Fibroblast of villous mesenchyme (primary cell): ENCODE results near the gene KCNQ1. TPM values are rescaled to one million over a fixed set of nuclear protein-coding genes. Genes with fewer than 3 reads are reported as not detected.

ENCODE experiments used
- DNase-seq: peaks from one replicate; pipeline ENCODE4 v3.0.0-alpha.2; 2010; ENCODE audit warnings: low read depth
- H3K4me3 ChIP-seq: 2 replicates; pipeline ENCODE4 v1.5.1; 2011; ENCODE audit warnings: low read depth, mild to moderate bottlenecking, low read length
- CTCF ChIP-seq: IDR thresholded peaks from 2 replicates; pipeline ENCODE4 v1.5.1; 2012; ENCODE audit warnings: low read depth, mild to moderate bottlenecking, low read length; ENCODE audit not compliant: insufficient read depth
- total RNA-seq: library from RNA; depleted of rRNA; stranded (reverse); fragments of >200 nt; gene quantifications from 2 replicates; pipeline ENCODE4 v1.2.3, GENCODE V29; 2012

The KCNQ1 gene
- total RNA-seq, 1 donor, result not detected

GRCh38 chr11:2549491-2549875 is 104.7 kb downstream of the KCNQ1 start:
- TF ChIP-seq CTCF, result no peak
- DNase-seq, result no peak
- no peak overlapping the region for H3K4me3 ChIP-seq

GRCh38 chr11:2549876-2550605 is 105.2 kb downstream of the KCNQ1 start:
- no peak for TF ChIP-seq CTCF
- no peak for DNase-seq
- no peak overlapping the region for H3K4me3 ChIP-seq

- no peak for TF ChIP-seq CTCF
- DNase-seq, result no peak
- no peak overlapping the region for H3K4me3 ChIP-seq
Measured at GRCh38 chr11:2550606-2550970, 105.8 kb downstream of the KCNQ1 start.

GRCh38 chr11:2551131-2551530 is 106.3 kb downstream of the KCNQ1 start:
- TF ChIP-seq CTCF, result no peak
- peak; percentile 9 for DNase-seq
- H3K4me3 ChIP-seq, result no peak overlapping the region

DNA sequence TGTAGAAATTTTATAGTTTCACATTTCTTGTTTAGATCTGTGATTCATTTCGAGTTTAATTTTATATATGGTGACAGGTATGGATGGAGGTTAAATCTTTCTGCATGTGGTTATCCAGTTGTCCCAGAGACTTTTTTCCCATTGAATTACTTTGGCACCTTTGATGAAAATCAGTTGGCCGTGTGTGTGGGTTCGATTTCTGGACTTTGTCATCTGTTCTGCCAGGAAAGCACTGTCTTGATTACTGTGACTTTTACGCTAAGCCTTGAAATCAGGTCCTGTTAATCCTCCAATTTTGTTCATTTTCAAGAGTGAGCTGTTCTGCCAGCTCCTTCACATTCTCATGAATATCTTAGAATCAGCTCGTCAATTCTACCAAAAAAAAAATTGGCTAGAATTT is 107.4 kb downstream of the KCNQ1 start:
- TF ChIP-seq CTCF, result no peak
- H3K4me3 ChIP-seq, result no peak overlapping the region
- no peak for DNase-seq

- H3K4me3 ChIP-seq, result no peak overlapping the region
- TF ChIP-seq CTCF, result no peak
- no peak for DNase-seq
Measured at GRCh38 chr11:2553198-2553597, 108.4 kb downstream of the KCNQ1 start.

GRCh38 chr11:2553886-2554285 is 109.1 kb downstream of the KCNQ1 start:
- no peak overlapping the region for H3K4me3 ChIP-seq
- TF ChIP-seq CTCF, result no peak
- no peak for DNase-seq
